Measurements from ENCODE around the gene PLOD1.
"Not testable (repeated sequence)": the region's sequence is repeated elsewhere in the genome, so short reads cannot be mapped to it uniquely, and the experiment has no call there.

The PLOD1 gene

GRCh38 chr1:11934302-11935056, at the start of gene PLOD1:
PLOD1 (plus strand) TSS chr1:11934717; CDS start chr1:11934780, 63 bp downstream.
- DNase-seq = peak; percentile 94

GRCh38 chr1:11885916-11886315, 48.6 kb upstream of the PLOD1 start:
- no peak for DNase-seq

GRCh38 chr1:11886986-11887665, 47.4 kb upstream of the PLOD1 start:
- no peak for DNase-seq

- no peak for DNase-seq
Measured at GRCh38 chr1:11887666-11888007, 46.9 kb upstream of the PLOD1 start.

GRCh38 chr1:11888206-11888876, 46.2 kb upstream of the PLOD1 start:
- DNase-seq = no peak

GRCh38 chr1:11888877-11889208, 45.7 kb upstream of the PLOD1 start:
- DNase-seq = no peak

GRCh38 chr1:11891433-11892186, 42.9 kb upstream of the PLOD1 start:
- no peak for DNase-seq

- no peak for DNase-seq
Measured at GRCh38 chr1:11893907-11894251, 40.6 kb upstream of the PLOD1 start.

GRCh38 chr1:11894501-11894900, 40.0 kb upstream of the PLOD1 start:
- not testable (repeated sequence) for DNase-seq

GRCh38 chr1:11898086-11898785, 36.3 kb upstream of the PLOD1 start:
- DNase-seq = no peak

GRCh38 chr1:11898831-11899467, 35.6 kb upstream of the PLOD1 start:
- DNase-seq = no peak

- not testable (repeated sequence) for DNase-seq
Measured at GRCh38 chr1:11901446-11901845, 33.1 kb upstream of the PLOD1 start.

- DNase-seq = no peak
Measured at GRCh38 chr1:11903210-11903609, 31.3 kb upstream of the PLOD1 start.

- not testable (repeated sequence) for DNase-seq
Measured at GRCh38 chr1:11904156-11904555, 30.4 kb upstream of the PLOD1 start.

GRCh38 chr1:11904978-11905377, 29.5 kb upstream of the PLOD1 start:
- DNase-seq = no peak

GRCh38 chr1:11906870-11907269, 27.6 kb upstream of the PLOD1 start:
- no peak for DNase-seq

- DNase-seq = peak; percentile 95
Measured at GRCh38 chr1:11907275-11908094, 27.0 kb upstream of the PLOD1 start.

- DNase-seq = no peak
Measured at GRCh38 chr1:11908095-11908675, 26.3 kb upstream of the PLOD1 start.

- DNase-seq = not testable (repeated sequence)
Measured at GRCh38 chr1:11910914-11911228, 23.6 kb upstream of the PLOD1 start.

GRCh38 chr1:11912000-11912399, 22.5 kb upstream of the PLOD1 start:
- DNase-seq = no peak
